Keratinocyte (primary cell): ENCODE results near the gene MARCHF3. TPM values are rescaled to one million over a fixed set of nuclear protein-coding genes. Genes with fewer than 3 reads are reported as not detected.
"Not testable (repeated sequence)": the region's sequence is repeated elsewhere in the genome, so short reads cannot be mapped to it uniquely, and the experiment has no call there.

Experiments
- DNase-seq: peaks from one replicate; pipeline ENCODE4 v3.0.0-alpha.2; 2011; ENCODE audit warnings: low read depth, missing footprints, low spot score
- FAIRE-seq: peaks from 2 replicates; lab custom pipeline; 2011; peaks lifted over from hg19 to GRCh38; lab: Jason Lieb, UNC
- H2AFZ ChIP-seq: 2 replicates; pipeline ENCODE4 v1.6.0; 2012; ENCODE audit warnings: low read length, control low read depth, inconsistent platforms; ENCODE audit not compliant: control insufficient read depth
- H3K27ac ChIP-seq: 2 replicates; pipeline ENCODE4 v1.5.1; 2011; ENCODE audit warnings: low read length; ENCODE audit not compliant: control insufficient read depth, insufficient read depth
- H3K27me3 ChIP-seq: 3 replicates; pipeline ENCODE4 v1.6.0; 2011; ENCODE audit warnings: low read length; ENCODE audit not compliant: control insufficient read depth, insufficient read depth; ENCODE audit errors: extremely low read depth
- H3K36me3 ChIP-seq, 2 experiments: 2 replicates in 1 of 2; 3 replicates in 1 of 2; pipeline ENCODE4 v1.5.1; 2011; ENCODE audit warnings: low read length in 2 of 2, mild to moderate bottlenecking in 1 of 2; ENCODE audit not compliant: control insufficient read depth in 2 of 2, insufficient read depth in 2 of 2; ENCODE audit errors: extremely low read depth in 1 of 2
- H3K4me1 ChIP-seq: 3 replicates; pipeline ENCODE4 v1.5.1; 2011; ENCODE audit warnings: low read length; ENCODE audit not compliant: control insufficient read depth, insufficient read depth; ENCODE audit errors: extremely low read depth
- H3K4me2 ChIP-seq: 3 replicates; pipeline ENCODE4 v1.6.0; 2011; ENCODE audit warnings: low read depth, low read length; ENCODE audit not compliant: control insufficient read depth, insufficient read depth; ENCODE audit errors: extremely low read depth
- H3K4me3 ChIP-seq, 3 experiments: fragments of 200-600 bp in 1 of 3; sonication (generic) in 1 of 3; 2 replicates in 2 of 3; 3 replicates in 1 of 3; pipeline ENCODE4 v1.5.1; 2011 to 2016; ENCODE audit warnings: low read length in 3 of 3, mild to moderate bottlenecking in 3 of 3, control low read depth in 2 of 3, inconsistent platforms in 1 of 3, low read depth in 1 of 3, mixed read lengths in 1 of 3, mixed run types in 1 of 3, moderate library complexity in 1 of 3; ENCODE audit not compliant: control insufficient read depth in 2 of 3, insufficient read depth in 2 of 3; ENCODE audit errors: extremely low read depth in 1 of 3
- H3K79me2 ChIP-seq: 2 replicates; pipeline ENCODE4 v1.6.0; 2012; ENCODE audit warnings: low read length; ENCODE audit not compliant: control insufficient read depth, insufficient read depth
- H3K9ac ChIP-seq: 3 replicates; pipeline ENCODE4 v1.6.0; 2011; ENCODE audit warnings: low read length; ENCODE audit not compliant: control insufficient read depth, insufficient read depth; ENCODE audit errors: extremely low read depth
- H3K9me1 ChIP-seq: 3 replicates; pipeline ENCODE4 v1.6.0; 2011; ENCODE audit warnings: low read length; ENCODE audit not compliant: control insufficient read depth, insufficient read depth; ENCODE audit errors: extremely low read depth
- H3K9me3 ChIP-seq: 2 replicates; pipeline ENCODE4 v1.5.1; 2012; ENCODE audit warnings: low read depth, low read length; ENCODE audit not compliant: control insufficient read depth
- H4K20me1 ChIP-seq: 3 replicates; pipeline ENCODE4 v1.6.0; 2011; ENCODE audit warnings: low read length; ENCODE audit not compliant: control insufficient read depth, insufficient read depth; ENCODE audit errors: extremely low read depth
- CTCF ChIP-seq, 3 experiments: IDR thresholded peaks in 1 of 3; conservative IDR thresholded peaks in 1 of 3; optimal IDR thresholded peaks in 1 of 3; 2 replicates in 2 of 3; 3 replicates in 1 of 3; pipeline versions ENCODE3 to v1.5.1; 2011; ENCODE audit warnings: low read length in 3 of 3, mild to moderate bottlenecking in 3 of 3, moderate library complexity in 2 of 3, control low read depth in 1 of 3, inconsistent platforms in 1 of 3; ENCODE audit not compliant: insufficient read depth in 2 of 3; ENCODE audit errors: extremely low read depth in 1 of 3
- EZH2 ChIP-seq: IDR thresholded peaks from one replicate; pipeline ENCODE4 v1.6.1; 2012; ENCODE audit warnings: inconsistent platforms, mild to moderate bottlenecking, low read length, moderate library complexity
- dilution Hi-C: fragments of 300-500 bp; cut with MboI; formaldehyde crosslinking; loops from one replicate; pipeline ENCODE4 v1.7.0; 2020; ENCODE audit warnings: low sequenced_read_pairs; ENCODE audit not compliant: extremely low pct_ligation_motif_present
- polyA plus RNA-seq, 5 experiments: library from polyadenylated mRNA; depleted of rRNA in 3 of 5; stranded (reverse) in 3 of 5; stranded (forward) in 1 of 5; unstranded in 1 of 5; fragments of >200 nt; gene quantifications; 1 replicate in 1 of 5; 2 replicates in 3 of 5; 3 replicates in 1 of 5; pipeline versions ENCODE4 v1.2.1 to v1.2.3, GENCODE V29; 2011 to 2012; ENCODE audit warnings: missing spikeins in 2 of 5, low read depth in 1 of 5, low replicate concordance in 1 of 5

MARCHF3 gene
- polyA plus RNA-seq, 1 donor (not counting 4 experiments of a cell fraction or from before 2014, with no cell fraction given), result 0.45 TPM

- no peaks in the 10 kb centered on the region for H3K9me3 ChIP-seq
- no peaks in the 10 kb centered on the region for H3K79me2 ChIP-seq
- H3K9ac ChIP-seq, result no peak overlapping the region
- dilution Hi-C loops, result no loop called here
- no peak overlapping the region for H3K4me2 ChIP-seq
- no peaks in the 10 kb centered on the region for H4K20me1 ChIP-seq
- no peak for DNase-seq
- FAIRE-seq, result no peak
- H3K4me3 ChIP-seq, result no peak overlapping the region
- no peak overlapping the region for H2AFZ ChIP-seq
- no peaks in the 10 kb centered on the region for H3K27me3 ChIP-seq
- H3K36me3 ChIP-seq, result no peaks in the 10 kb centered on the region
- H3K4me1 ChIP-seq, result no peaks in the 10 kb centered on the region
- no peak overlapping the region for H3K27ac ChIP-seq
- no peaks in the 10 kb centered on the region for H3K9me1 ChIP-seq
- no peak for TF ChIP-seq CTCF (optimal IDR thresholded peaks at IDR 0.05 in 1 of 3, IDR thresholded peaks at IDR 0.05 in 1 of 3, conservative IDR thresholded peaks at IDR 0.05 in 1 of 3; ENCODE audit: extremely low read depth in 1 of 3, insufficient read depth in 2 of 3, low read length in 3 of 3)
- no peak for TF ChIP-seq EZH2
Observed at GRCh38 chr5:126846344-126846743, 184.0 kb downstream of the MARCHF3 start.

- FAIRE-seq, H4K20me1 ChIP-seq, H3K9ac ChIP-seq, H3K79me2 ChIP-seq, H3K9me3 ChIP-seq, DNase-seq, H3K27me3 ChIP-seq, H3K27ac ChIP-seq, H3K9me1 ChIP-seq, H3K4me3 ChIP-seq, dilution Hi-C loops, H3K36me3 ChIP-seq, H3K4me1 ChIP-seq: not testable (repeated sequence)
- Histone ChIP-seq H2AFZ (peak overlapping the region; percentile 44), H3K4me2 (peak overlapping the region; percentile 16)
Observed at GRCh38 chr5:126845470-126846070, 184.8 kb downstream of the MARCHF3 start.

- dilution Hi-C loops, H3K9me1 ChIP-seq, FAIRE-seq, H3K9me3 ChIP-seq, H3K79me2 ChIP-seq, H3K4me1 ChIP-seq, H3K36me3 ChIP-seq, H3K9ac ChIP-seq, H4K20me1 ChIP-seq, H3K4me2 ChIP-seq, H2AFZ ChIP-seq, H3K4me3 ChIP-seq, H3K27me3 ChIP-seq, H3K27ac ChIP-seq, DNase-seq: not testable (repeated sequence)
Observed at GRCh38 chr5:126843375-126843774, 187.0 kb downstream of the MARCHF3 start.

GRCh38 chr5:126839407-126839806 is 191.0 kb downstream of the MARCHF3 start:
- H3K4me1 ChIP-seq, DNase-seq, H3K9ac ChIP-seq, H3K27ac ChIP-seq, H3K36me3 ChIP-seq, H3K4me3 ChIP-seq, H3K27me3 ChIP-seq, FAIRE-seq, H3K79me2 ChIP-seq, H3K4me2 ChIP-seq, H3K9me3 ChIP-seq, H4K20me1 ChIP-seq, dilution Hi-C loops, H3K9me1 ChIP-seq, H2AFZ ChIP-seq: not testable (repeated sequence)
